ENCODE data around the gene GRM4. TPM values are rescaled to one million over a fixed set of nuclear protein-coding genes. Genes with fewer than 3 reads are reported as not detected.

GRM4 gene
- total RNA-seq, 1 experiment from 2014 or later: 5.6 TPM

DNA sequence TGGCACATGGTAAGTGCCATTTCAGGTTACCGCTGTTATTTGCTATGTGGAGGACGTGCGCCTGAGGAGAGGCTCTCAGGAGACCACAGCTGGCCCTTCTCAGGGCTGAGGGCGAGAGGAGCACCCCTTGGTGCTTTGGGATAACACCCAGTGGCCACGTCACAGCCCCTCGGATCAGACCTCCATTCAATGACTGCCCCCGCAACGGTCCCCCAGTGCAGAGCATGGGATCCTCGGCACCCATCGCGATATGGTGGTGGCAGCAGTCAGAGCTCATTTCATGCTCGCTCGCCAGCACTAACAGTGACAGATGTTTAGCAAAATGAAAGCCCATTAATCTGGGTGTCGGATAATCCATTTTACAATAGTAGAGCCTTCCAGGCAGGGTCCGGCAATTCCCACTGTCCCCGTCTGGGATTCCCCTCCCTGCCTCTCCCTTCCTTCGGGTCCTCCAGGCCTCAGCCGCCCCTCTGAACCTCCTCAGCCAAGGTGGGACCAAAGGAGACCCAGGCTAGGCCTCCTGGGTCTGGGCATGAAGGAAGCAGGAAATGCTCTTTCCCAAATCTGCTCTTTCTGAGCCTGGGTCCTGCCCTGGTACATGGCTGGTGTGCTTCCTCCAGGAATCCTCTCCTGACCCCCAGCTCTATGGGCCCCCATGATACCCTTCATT lies 117.1 kb downstream of the GRM4 start:
- no peak for TF ChIP-seq CTCF (conservative IDR thresholded peaks at IDR 0.05)
- Histone ChIP-seq H4K5ac (ENCODE audit: insufficient read length, low read depth, low read length) (no peak overlapping the region), H3K23ac (ENCODE audit: insufficient read length, low read depth, low read length) (no peak overlapping the region), H4K91ac (ENCODE audit: insufficient read length, low read depth, low read length) (no peak overlapping the region), H2BK12ac (ENCODE audit: insufficient read length, low read depth, low read length) (no peak overlapping the region), H3K14ac (ENCODE audit: insufficient read depth, low read length) (no peak overlapping the region; the same call in 1 of the 2 replicates), H4K8ac (replicated peaks; ENCODE audit: insufficient read length, low read depth, low read length) (no peak overlapping the region), H2BK15ac (ENCODE audit: low read depth, low read length) (no peak overlapping the region), H2BK120ac (ENCODE audit: low read depth, low read length, poor library complexity, severe bottlenecking) (no peak overlapping the region), H3K56ac (ENCODE audit: insufficient read length, low read depth, low read length) (no peak overlapping the region), H3K23me2 (ENCODE audit: insufficient read length, low read depth, low read length, poor library complexity, severe bottlenecking) (no peaks in the 10 kb centered on the region), H3T11ph (ENCODE audit: low read length) (no peak overlapping the region), H3K4me2 (ENCODE audit: insufficient read depth, insufficient read length, low read length) (no peak overlapping the region), H3K79me2 (ENCODE audit: insufficient read depth, low read length) (no peaks in the 10 kb centered on the region), H3K27ac (ENCODE audit: insufficient read length, low read depth, low read length) (no peak overlapping the region), H3K79me1 (ENCODE audit: insufficient read depth, low read depth, low read length, poor library complexity, severe bottlenecking) (no peaks in the 10 kb centered on the region), H2AFZ (ENCODE audit: low read length) (no peak overlapping the region), H4K20me1 (ENCODE audit: control insufficient read depth, insufficient read depth, insufficient read length) (no peaks in the 10 kb centered on the region), H3K9me3 (ENCODE audit: control insufficient read depth, low read depth, low read length) (no peaks in the 10 kb centered on the region), H2AK5ac (ENCODE audit: insufficient read length, low read length) (no peak overlapping the region), H3K18ac (ENCODE audit: insufficient read length, low read depth, low read length) (no peak overlapping the region), H3K27me3 (ENCODE audit: insufficient read depth, low read length) (no peaks in the 10 kb centered on the region), H2BK20ac (ENCODE audit: low read depth, low read length, poor library complexity, severe bottlenecking) (no peak overlapping the region), H3K9ac (ENCODE audit: extremely low read depth, insufficient read length, low read length) (no peak overlapping the region), H3K4me1 (ENCODE audit: insufficient read depth, low read length) (no peaks in the 10 kb centered on the region), H3K4ac (ENCODE audit: low read depth, low read length) (no peak overlapping the region), H2BK5ac (ENCODE audit: insufficient read length, low read length) (no peak overlapping the region)
- Mint-ChIP-seq H3K4me1 (peaks cover 12 to 17% of the 10 kb centered on the region in 2 experiments), H3K4me3 (no peak overlapping the region), H3K27me3 (ENCODE audit: low read depth) (peaks cover 14% of the 10 kb centered on the region), H3K27ac (no peak overlapping the region), H3K9me3 (peaks cover 0 to 3% of the 10 kb centered on the region in 2 experiments; a peak in 1 of 5 replicates), H3K36me3 (ENCODE audit: insufficient read depth in 1 of 3, low read depth in 3 of 3) (peaks cover 0 to 8% (median 6%) of the 10 kb centered on the region in 3 experiments; a peak in 3 of 7 replicates)
- WGBS (ENCODE audit: extremely low coverage, insufficient read length, low lambda C conversion rate): no CpG with 5 or more reads among the region's 18 CpGs
- DNase-seq: no peak

Data from H9 (cell line).